GM21528 (cell line): ENCODE measurements around the gene NNMT.

Experiments used
- ATAC-seq: cut with Tn5 transposase; IDR thresholded peaks from one replicate; pipeline ENCODE4 v1.9.1; 2021; ENCODE audit warnings: mild to moderate bottlenecking, moderate library complexity; ENCODE audit not compliant: unreplicated experiment, low FRiP score

The NNMT gene

DNA sequence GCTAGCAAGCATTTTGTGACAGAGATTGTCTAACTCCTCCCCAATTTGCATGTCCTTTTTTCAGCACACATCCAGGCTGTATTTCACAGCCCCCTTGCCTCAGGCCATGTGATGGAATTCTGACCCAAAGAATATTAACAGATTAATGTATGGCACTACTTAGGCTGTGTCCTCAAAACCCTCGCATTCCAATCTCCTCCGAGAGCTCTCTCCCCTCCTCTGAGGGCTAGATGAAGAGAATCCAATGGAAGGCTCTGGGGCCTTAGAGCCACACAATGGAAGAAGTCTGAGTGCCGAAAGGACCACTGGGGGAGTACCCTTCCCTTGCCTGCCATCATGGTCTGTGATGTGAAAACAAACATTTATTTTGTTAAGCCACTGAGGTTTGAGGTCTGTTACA is 13.7 kb upstream of the NNMT start:
- no peak for ATAC-seq

GRCh38 chr11:114283422-114283821 is 12.8 kb upstream of the NNMT start:
- ATAC-seq: no peak

DNA sequence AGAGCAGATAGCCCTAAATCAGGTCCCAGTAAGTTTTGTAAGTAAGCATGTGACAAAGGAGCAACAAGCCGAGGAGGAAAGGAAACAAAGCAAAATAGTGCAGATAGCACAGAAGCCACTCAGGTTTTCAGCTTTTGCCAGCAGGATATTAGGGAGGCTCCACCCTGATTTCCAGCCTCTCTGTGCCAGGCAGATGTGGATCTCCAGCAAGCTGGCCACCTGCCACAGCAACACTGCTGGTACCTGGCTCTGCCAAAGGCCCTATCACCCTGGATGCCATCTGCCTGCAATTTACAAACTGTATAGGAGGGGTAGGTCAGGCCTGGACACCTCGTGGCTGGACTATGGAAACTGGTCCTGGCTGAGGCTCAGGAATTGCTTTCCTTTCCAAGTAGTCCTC is 12.2 kb upstream of the NNMT start:
- no peak for ATAC-seq

DNA sequence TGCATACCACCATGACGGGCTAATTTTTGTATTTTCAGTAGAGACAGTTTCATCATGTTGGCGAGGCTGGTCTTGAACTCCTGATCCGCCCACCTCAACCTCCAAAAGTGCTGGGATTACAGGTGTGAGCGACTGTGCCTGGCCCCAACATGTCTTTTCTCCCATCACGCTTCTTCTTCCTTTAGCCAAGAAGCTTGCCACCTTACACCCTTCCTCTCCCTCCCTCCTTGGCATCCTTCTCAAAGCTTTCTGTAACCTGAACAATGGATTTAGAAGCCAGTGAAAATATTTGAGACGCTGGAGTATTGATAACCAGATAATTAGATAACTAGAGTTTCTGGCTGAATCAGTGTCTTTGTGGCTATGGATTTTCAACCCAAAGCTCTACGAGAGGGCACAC is 11.3 kb upstream of the NNMT start:
- ATAC-seq: no peak

GRCh38 chr11:114285599-114285998 is 10.6 kb upstream of the NNMT start:
- no peak for ATAC-seq

DNA sequence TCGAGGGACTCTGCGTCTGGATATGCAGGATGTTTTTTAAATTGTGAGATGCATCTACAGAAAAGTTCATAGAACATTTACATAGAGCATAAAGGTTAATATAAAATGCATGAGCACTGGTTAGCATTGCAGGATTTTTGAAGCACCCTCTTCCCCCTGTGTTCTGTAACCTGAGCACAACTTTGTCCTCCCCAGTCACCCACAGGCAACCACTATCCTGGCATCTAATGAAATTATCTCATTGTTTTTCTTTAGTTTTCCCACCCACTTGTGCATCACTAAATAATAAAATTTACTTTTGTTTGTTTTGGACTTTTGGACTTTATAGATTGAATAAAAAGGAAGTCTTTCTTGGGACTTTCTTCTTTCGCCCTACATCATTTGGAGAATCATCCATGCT is 10.0 kb upstream of the NNMT start:
- ATAC-seq: no peak

GRCh38 chr11:114287154-114287553 is 9.0 kb upstream of the NNMT start:
- no peak for ATAC-seq

GRCh38 chr11:114288136-114288535 is 8.1 kb upstream of the NNMT start:
- no peak for ATAC-seq

GRCh38 chr11:114289779-114290178 is 6.4 kb upstream of the NNMT start:
- ATAC-seq: no peak

DNA sequence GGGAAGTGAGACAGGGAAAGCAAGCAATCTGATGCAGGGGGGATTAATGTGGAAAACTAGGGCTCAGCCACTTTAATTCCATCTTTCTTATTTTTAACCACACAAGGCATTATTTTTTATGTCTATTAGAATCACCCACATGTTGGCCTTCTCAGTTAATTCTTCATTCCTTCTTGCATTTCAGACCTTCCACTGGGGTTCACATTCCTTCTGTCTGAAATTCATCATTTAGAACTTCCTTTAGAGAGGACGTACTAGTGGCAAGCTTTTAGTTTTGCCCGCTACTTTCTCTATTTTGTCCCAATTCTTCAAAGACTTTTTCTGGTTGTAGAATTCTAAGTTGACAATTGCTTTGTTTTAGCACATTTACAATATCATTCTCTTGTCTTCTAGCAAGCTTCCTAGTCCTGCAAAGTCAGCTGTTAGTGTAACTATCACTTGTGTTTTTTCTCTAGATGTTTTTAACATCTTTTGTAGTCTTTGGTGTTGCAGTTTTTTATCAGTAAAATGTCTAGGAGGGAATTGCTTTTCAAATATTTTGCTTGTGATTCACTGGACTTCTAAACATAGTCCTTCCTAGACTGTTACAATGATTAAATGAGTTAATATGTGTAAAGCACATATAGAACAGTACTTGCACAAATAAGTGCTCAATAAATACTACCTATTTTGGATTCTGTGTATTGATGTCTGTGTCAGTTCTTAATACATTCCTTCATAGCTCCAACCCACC is 5.5 kb upstream of the NNMT start:
- ATAC-seq: no peak

DNA sequence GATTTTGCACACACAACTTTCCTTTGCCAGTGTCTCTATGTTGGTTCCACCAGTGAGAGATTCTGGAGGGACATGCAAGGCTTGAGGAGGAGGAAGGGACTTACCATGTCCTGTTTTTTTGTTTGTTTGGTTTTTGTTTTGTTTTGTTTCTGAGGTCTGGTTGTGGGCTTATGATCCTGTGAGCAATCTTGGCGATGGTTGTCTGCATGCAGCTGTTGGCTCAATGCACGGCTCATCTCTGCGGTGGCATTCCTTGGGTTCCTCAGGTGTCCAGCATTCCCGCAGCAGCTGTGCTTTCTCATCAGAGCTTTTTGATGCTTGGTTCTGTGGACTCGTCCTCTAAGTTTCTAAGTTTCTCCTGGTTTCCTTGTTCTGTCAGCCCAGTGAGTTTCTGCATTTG is 4.8 kb upstream of the NNMT start:
- ATAC-seq: no peak

DNA sequence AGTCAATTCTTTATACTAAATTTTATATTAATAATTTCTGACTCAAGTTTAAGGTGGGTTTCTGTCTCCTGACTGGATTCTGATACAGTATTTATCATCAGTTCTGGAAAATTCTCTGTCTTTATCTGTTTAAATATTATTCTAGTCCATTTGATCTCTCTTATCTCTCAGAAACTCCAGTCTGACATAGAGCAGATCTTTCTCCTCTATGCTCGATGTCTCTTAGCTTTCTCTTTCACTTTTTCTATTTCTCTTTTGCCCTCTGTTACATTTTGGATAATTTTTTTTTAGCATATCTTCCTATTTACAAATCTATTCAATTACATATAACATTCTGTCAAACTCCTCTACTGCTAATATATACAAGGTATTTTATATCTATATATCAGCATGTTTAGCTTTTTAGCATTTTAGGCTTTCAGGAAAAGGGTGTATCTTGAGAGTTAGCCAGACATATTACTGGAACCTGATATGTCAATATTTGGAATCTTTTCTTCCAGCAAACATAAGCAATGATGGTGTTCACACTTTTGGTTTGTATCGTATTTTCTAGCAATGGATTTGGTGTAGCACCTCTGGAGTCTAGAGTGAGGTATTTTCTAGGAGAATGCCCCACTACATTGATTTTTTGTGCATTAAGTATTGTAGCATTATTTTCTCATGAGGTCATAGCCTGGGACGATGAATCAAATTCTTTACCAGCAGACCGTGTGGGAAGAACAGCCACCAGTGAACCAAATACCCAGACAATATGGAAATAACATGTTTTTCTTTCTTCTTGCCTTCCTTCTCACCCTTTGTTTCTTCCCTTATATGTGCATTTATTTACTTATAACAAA is 4.1 kb upstream of the NNMT start:
- no peak for ATAC-seq

DNA sequence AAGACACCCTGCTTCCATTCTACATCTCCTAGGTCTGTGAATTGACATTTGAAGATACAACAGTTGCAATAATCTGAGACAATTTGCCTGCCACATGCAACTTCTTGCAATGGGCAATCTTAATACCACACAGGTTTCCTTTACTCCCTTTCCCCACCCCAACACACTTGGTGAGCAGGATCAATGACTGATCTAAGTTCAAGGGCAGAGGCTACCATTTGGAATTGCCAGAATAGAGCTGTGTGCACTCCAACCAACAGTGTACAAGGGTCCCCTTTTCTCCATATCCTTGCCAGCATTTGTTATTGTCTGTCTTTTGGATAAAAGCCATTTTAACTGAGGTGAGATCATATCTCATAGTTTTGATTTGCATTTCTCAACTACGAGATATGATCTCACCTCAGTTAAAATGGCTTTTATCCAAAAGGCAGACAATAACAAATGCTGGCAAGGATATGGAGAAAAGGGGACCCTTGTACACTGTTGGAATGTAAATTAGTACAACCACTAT is 2.9 kb upstream of the NNMT start:
- ATAC-seq: no peak

DNA sequence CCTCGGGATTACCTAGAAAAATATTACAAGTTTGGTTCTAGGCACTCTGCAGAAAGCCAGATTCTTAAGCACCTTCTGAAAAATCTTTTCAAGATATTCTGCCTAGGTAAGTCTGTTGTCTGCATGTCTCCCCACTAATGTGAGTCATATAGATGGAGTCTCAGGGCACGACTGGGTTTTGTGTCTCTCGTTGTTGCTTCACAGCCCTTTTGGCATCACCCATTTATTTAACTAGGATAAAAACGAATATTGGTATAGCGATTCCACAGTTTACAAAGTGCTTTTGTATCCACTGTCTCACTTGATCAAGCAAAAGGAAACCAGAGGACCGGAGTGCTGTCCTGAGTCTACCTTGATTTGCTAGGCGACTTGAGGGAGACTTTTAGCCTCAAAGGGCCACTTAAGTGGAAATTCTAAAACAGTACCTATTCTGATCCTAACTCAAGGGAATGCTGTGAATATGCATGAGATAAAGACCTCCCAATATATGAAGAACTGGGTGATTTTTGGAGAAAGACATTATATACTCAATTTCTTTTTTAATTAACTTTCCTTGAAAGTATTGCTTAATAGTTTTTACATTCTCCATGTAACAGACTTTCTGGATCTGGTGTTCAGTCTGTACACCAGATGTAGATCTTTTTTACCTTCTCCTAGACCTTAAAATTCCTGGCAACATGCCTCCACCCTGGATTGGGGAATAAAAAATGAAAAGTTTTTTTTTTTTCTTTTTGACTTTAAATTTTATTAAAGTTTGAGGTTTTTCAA is 590 bp downstream of the NNMT start:
- ATAC-seq: no peak

GRCh38 chr11:114297806-114298709 is 1.9 kb downstream of the NNMT start:
- ATAC-seq: no peak

- no peak for ATAC-seq
These were observed 2.5 kb downstream of the NNMT start for GRCh38 chr11:114298710-114299109.

DNA sequence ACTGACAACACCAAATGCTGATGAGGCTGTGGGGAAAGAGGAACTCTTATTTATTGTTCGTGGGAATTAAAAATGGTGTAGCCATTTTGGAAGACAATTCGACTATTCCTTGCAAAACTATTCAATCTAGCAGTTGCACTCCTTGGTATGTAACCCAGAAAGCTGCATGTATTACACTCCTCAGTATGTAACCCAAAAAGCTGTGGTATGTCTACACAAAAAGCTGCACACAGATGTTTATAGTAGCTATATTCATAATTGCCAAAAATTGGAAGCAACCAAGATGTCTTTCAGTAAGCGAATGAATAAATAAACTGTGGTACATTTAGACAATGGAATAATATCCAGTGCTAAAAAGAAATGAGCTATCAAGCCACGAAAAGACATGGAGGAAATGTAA is 4.9 kb downstream of the NNMT start:
- ATAC-seq: no peak

DNA sequence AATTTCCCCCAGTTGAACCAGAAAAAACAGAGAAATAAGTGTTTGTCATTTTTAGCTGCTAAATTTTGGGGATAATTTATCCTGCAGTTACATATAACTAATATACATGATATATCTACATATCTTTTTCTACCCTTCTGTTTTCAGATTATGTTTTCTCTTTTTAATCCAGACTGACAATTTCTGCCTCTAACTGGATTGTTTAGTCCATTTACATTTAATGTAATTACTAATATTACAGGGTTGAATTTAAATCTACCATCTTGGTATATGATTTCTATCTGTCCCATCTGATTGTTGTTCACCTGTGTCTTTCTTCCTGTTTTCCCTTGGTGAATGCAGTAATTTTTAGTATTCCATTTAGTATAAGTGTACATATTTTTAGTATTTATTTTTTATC is 5.7 kb downstream of the NNMT start:
- no peak for ATAC-seq

DNA sequence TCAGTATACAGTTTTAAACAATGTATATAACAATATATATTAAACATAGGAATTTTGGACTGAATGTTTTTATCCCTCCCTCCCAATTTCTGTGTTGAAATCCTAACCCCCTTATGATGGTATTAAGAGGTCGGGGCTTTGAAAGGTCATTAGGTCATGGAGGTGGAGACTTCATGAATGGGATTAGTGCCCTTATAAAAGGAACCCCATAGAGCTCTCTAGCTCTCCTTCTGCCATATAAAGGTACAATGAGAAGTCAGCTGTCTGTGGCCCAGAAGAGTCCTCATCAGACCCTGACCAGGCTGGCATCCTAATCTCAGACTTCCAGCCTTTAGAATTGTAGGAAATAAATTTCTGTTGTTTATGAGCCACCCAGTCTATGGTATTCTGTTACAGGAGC is 6.5 kb downstream of the NNMT start:
- ATAC-seq: no peak

DNA sequence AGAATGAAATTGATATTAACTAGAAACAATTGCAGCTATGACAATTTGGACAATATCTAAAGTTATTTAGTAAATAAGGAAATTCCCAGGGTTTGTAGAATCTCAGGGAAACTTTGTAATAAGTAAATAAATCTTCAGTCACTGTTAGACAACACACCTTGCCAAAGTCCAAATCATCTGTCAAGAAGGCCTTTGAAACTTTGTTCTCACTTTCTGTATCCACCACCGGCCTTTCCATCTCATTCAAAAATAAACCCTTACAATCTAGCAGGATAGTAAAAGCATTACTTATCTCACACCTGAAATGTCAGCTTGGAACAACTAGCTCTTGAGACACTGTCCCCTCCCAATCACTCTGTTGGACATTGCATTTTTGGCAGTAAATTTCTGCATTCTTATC is 7.9 kb downstream of the NNMT start:
- no peak for ATAC-seq
